IPS DF 19.7 (cell line): ENCODE measurements around the gene MKRN2.
"Not testable (repeated sequence)": the region's sequence is repeated elsewhere in the genome, so short reads cannot be mapped to it uniquely, and the experiment has no call there.

Experiments
- DNase-seq: peaks from one replicate; pipeline ENCODE4 v3.0.0-alpha.2; 2013; ENCODE audit warnings: low read depth, low spot score

Gene MKRN2

GRCh38 chr3:12588039-12589009 lies 31.4 kb downstream of the MKRN2 start:
- DNase-seq, result no peak

GRCh38 chr3:12590096-12590495 lies 33.2 kb downstream of the MKRN2 start:
- no peak for DNase-seq

- no peak for DNase-seq
Measured at GRCh38 chr3:12591456-12591855, 34.6 kb downstream of the MKRN2 start.

GRCh38 chr3:12591997-12592715 lies 35.3 kb downstream of the MKRN2 start:
- DNase-seq, result no peak

GRCh38 chr3:12593473-12593872 lies 36.6 kb downstream of the MKRN2 start:
- DNase-seq, result no peak

GRCh38 chr3:12598890-12599289 lies 42.0 kb downstream of the MKRN2 start:
- no peak for DNase-seq

GRCh38 chr3:12601072-12601471 lies 44.2 kb downstream of the MKRN2 start:
- DNase-seq, result no peak

GRCh38 chr3:12603969-12604368 lies 47.1 kb downstream of the MKRN2 start:
- DNase-seq, result no peak

- DNase-seq, result no peak
Measured at GRCh38 chr3:12608376-12608775, 51.5 kb downstream of the MKRN2 start.

GRCh38 chr3:12611117-12611516 lies 54.2 kb downstream of the MKRN2 start:
- DNase-seq, result no peak

- no peak for DNase-seq
Measured at GRCh38 chr3:12612514-12613226, 55.8 kb downstream of the MKRN2 start.

GRCh38 chr3:12613250-12613649 lies 56.4 kb downstream of the MKRN2 start:
- no peak for DNase-seq

GRCh38 chr3:12615266-12615665 lies 58.4 kb downstream of the MKRN2 start:
- no peak for DNase-seq

- DNase-seq, result no peak
Measured at GRCh38 chr3:12618426-12618825, 61.5 kb downstream of the MKRN2 start.

GRCh38 chr3:12620305-12620704 lies 63.4 kb downstream of the MKRN2 start:
- DNase-seq, result no peak

GRCh38 chr3:12620729-12621128 lies 63.8 kb downstream of the MKRN2 start:
- DNase-seq, result no peak

- no peak for DNase-seq
Measured at GRCh38 chr3:12622335-12622734, 65.4 kb downstream of the MKRN2 start.

GRCh38 chr3:12624056-12624455 lies 67.2 kb downstream of the MKRN2 start:
- DNase-seq, result no peak

GRCh38 chr3:12624964-12625363 lies 68.1 kb downstream of the MKRN2 start:
- DNase-seq, result not testable (repeated sequence)

GRCh38 chr3:12627370-12627769 lies 70.5 kb downstream of the MKRN2 start:
- DNase-seq, result no peak

GRCh38 chr3:12628813-12629212 lies 71.9 kb downstream of the MKRN2 start:
- no peak for DNase-seq

- DNase-seq, result no peak
Measured at GRCh38 chr3:12629560-12629959, 72.7 kb downstream of the MKRN2 start.
